Measurements from ENCODE around the gene MYO6.
"Not testable (repeated sequence)": the region's sequence is repeated elsewhere in the genome, so short reads cannot be mapped to it uniquely, and the experiment has no call there.

Gene MYO6

GRCh38 chr6:75748743-75749538, at the start of gene MYO6:
MYO6 (plus strand) TSS chr6:75749239; CDS start chr6:75817548, 68,309 bp downstream.
- peak in 1 of 2 experiments; percentile 23 for DNase-seq (ENCODE audit: low read depth in 2 of 2)

- DNase-seq (ENCODE audit: low read depth in 2 of 2): not testable (repeated sequence)
These were observed 40.7 kb upstream of the MYO6 start for GRCh38 chr6:75708334-75708733.

DNA sequence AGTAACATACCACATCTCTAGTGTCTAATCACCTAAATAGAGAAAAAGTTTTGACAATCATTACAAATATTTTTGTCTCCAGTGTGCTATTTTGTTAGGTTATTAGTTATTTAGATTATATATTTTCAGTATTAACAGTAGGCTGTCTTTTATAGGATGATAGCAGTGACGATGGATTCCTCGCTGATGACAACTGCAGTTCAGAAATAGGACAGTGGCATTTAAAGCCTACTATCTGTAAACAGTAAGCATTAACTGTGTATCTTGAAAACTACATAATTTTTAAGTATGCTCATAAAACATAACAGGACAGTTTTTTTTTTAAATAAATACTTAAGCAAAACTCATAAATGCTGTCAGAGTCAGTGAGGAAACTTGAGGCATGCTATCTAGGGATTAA, 37.9 kb upstream of the MYO6 start:
- no peak for DNase-seq (ENCODE audit: low read depth in 2 of 2)

GRCh38 chr6:75719133-75719532, 29.9 kb upstream of the MYO6 start:
- no peak for DNase-seq (ENCODE audit: low read depth in 2 of 2)

DNA sequence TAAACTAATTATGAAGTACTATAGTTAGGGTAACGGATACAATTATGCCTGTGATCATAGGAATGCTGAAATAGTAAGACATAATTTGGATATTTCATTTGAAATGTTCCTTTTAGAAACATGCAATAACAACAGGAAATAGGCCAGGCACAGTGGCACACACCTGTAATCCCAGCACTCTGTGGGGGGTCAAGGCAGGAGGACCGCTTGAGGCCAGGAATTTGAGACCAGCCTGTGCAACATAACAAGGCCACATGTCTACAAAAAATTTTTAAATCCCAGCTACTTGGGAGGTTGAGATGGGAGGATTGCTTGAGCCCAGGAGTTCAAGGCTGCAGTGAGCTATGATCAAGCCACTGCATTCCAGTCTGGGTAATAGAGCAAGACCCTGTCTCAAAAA, 25.7 kb upstream of the MYO6 start:
- no peak for DNase-seq (ENCODE audit: low read depth in 2 of 2)

- no peak for DNase-seq (ENCODE audit: low read depth in 2 of 2)
These were observed 21.8 kb upstream of the MYO6 start for GRCh38 chr6:75727206-75727605.

GRCh38 chr6:75731029-75731428, 18.0 kb upstream of the MYO6 start:
- DNase-seq (ENCODE audit: low read depth in 2 of 2): not testable (repeated sequence)

GRCh38 chr6:75735491-75736186, 13.4 kb upstream of the MYO6 start:
- no peak for DNase-seq (ENCODE audit: low read depth in 2 of 2)

DNA sequence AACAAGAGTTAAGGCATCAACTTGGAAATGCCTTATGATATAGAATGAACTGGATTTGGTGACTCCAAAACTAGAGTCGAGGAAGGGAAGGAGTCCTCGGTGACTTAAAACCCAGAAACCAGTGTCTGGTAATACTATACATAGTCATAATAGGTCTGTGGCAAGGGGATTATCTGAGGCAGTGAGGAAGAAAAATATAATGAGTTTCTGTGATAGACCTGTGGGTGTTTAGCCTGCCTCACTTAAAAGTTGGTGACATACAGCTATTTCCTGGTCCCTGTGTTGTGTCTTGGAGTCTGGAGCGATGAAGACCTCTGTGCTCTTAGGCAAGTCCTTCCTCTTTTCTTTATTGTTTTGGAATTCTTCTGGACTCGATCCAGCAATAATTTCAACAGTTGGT, 5.1 kb upstream of the MYO6 start:
- no peak for DNase-seq (ENCODE audit: low read depth in 2 of 2)

DNA sequence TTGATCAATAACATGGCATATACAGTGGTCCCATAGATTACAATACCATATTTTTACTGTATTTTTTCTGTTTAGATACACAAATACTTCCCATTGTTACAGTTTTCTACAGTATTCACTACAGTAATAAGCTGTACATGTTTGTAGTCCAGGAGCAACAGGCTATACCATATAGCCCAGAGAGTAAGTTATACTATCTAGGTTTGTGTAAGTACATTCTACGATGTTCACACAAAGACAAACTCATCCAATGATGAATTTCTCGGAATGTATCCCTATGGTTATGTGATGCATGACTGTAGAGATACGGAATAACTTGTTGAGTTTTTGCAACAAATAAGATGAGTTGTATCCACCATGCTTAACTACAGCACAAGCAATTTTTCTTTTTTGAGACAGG, 3.6 kb upstream of the MYO6 start:
- DNase-seq (ENCODE audit: low read depth in 2 of 2): no peak

DNA sequence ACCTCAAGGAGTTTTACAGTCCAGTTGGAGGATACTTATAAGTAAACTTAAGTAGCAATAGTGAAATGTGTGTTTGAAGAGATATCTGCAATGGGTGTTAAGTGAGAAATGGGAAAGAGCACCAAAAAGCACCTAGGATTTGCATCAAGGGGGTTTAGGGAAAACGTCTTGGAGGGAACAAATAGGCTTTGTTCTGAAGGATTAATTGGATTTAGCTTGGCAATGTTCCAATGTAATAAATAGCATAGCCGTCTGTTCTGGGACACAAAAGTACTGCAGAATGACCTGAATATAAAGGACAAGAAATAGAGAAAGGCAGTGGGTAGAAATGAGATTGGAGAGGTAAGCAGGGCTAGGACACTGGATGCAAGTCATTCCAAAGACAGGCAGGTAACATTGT, 2.8 kb upstream of the MYO6 start:
- DNase-seq (ENCODE audit: low read depth in 2 of 2): no peak

DNA sequence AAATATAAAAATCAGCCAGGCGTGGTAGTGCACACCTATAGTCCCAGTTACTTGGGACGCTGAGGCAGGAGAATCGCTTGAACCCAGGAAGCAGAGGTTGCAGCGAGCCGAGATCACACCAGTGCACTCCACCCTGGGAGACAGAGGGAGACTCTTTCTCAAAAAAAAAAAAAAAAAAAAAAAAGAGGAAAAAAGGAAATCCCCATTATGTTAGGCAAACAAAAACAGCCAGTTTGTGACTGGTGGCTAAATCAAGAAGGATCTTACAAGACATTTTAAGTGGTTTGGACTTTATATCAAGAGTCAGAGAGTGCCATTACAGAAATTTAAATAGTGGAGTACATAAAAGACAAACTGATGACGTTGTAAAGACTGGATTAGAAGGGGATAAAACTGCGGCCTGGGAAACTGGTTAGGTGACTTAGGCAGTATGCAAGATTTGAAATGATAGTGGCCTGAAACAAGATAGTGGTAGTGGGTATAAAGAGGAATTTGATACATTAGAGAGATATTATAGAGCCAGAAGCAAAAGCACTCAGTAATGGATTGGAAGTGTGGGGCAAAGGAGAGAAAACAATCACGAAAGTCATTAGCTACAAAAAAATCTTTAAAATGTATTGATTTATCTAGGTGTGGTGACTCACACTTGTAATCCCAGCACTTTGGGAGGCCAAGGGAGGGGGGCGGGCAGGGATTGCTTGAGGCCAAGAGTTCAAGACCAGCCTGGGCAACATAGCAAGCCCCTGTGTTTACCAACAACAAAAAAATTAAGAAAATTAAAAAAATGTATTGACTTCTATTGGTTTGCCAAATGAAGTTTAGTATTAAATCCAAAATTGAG, 1.7 kb upstream of the MYO6 start:
- no peak for DNase-seq (ENCODE audit: low read depth in 2 of 2)

DNA sequence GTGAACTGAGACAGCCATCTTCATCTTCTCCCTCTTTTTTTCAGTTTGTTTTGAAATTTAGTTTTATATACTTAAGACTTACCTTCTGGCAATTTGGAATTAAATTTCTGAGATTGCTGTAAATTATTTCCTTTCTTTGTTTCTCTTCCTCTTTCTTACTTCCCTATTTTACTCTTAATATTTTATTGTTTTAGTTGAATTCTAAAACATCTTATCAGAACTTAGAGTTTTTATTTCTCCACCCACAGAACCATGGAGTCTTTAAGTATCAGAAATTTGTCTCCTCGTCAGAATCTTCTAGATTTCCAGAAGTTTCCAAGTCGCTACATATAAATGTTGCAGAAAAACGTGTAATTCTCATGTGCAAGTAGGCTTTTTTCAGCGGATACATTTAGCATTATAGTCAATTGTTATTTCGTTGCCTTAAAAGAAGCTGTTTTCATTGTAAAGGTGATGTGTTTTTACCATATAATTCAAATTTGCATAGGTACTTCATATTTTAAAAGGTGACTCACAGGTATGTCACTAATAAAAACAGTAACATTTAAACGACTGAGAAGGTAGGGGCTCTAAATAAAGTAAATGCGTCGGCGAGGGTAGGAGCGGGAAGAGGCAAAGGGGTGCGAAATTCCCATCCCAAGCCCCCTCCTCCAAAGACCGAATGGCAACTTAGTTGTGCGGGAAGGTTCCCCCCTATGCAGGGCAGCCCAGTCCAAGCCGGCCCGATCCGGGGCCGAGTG, 866 bp upstream of the MYO6 start:
- DNase-seq (ENCODE audit: low read depth in 2 of 2): peak in 1 of 2 experiments; percentile 2

- no peak for DNase-seq (ENCODE audit: low read depth in 2 of 2)
These were observed 2.4 kb downstream of the MYO6 start for GRCh38 chr6:75751443-75751842.

DNA sequence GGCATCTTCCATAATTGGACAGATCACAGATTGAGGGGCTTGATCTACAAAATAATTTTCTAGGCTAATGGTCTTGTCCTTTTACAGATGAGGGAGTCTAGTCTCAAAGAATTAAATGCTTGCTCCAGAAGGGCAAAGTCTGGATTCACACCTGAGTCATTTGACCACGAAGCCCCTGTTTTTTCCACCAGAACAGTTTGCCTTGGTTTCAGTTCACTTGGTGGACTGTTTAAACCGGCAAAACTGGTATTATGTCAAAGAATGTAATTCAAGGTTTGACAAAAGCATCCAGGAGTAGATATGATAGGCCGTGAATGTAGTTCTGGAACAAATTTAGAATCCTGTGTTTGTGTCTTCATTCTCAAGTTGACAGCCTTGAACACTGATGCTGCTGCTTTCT, 3.3 kb downstream of the MYO6 start:
- no peak for DNase-seq (ENCODE audit: low read depth in 2 of 2)

- DNase-seq (ENCODE audit: low read depth in 2 of 2): no peak
These were observed 6.7 kb downstream of the MYO6 start for GRCh38 chr6:75755704-75756103.

- no peak for DNase-seq (ENCODE audit: low read depth in 2 of 2)
These were observed 8.3 kb downstream of the MYO6 start for GRCh38 chr6:75757295-75757694.

- DNase-seq (ENCODE audit: low read depth in 2 of 2): no peak
These were observed 9.0 kb downstream of the MYO6 start for GRCh38 chr6:75758061-75758460.

GRCh38 chr6:75759207-75759606, 10.2 kb downstream of the MYO6 start:
- no peak for DNase-seq (ENCODE audit: low read depth in 2 of 2)

DNA sequence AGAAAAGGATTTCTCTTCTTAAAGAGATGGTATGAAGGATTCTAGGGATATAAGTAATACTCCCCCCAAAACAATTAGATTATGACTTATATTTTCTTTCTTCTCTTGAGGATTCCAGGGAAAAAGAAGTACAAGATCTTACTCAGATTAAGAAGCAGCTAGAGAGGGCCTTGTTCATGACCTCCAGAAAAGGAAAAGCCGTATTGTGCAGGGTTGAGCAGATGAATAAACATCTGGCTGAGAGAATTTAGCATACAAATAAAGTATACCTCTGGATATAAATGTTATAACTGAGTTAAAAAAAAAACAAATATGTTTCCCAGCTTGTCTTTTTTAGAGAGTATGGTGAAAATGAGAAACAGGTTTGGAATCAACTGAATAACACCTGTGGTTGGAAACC, 11.3 kb downstream of the MYO6 start:
- DNase-seq (ENCODE audit: low read depth in 2 of 2): no peak

DNA sequence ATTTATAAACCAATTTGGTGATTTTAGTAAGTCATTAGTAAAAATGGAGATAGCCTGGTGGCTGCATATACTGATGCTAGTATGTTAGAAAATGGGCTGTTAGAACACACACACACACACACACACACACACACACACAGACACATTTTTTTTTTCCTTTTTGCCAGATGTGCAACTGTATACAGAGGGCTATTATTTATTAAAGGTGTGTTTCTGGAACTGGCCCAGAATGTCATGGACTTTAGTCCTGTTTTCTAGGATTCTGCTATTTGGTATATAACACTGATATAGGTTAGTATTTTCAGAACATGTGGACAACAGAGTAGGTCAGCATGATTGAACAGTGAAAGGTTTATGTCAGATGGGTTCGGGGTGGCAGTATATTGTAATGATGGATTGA, 12.4 kb downstream of the MYO6 start:
- no peak for DNase-seq (ENCODE audit: low read depth in 2 of 2)

DNA sequence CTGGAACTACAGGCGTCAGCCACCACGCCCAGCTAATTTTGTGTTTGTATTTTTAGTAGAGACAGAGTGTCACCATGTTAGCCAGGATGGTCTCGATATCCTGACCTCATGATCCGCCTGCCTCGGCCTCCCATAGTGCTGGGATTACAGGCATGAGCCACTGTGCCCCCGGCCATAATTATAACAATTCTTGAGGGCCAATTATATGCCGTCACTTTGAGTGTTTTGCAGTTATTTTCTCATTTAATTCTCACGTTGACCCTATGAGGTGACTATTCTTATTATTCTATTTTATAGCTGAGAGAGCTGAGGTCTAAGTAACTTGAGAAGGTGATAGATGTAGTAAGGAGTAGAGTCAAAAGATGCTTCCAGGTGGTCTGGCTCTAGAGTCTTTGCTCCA, 13.0 kb downstream of the MYO6 start:
- no peak for DNase-seq (ENCODE audit: low read depth in 2 of 2)

Data from fibroblast of skin of left biceps (primary cell).